Neuronal stem cell (in vitro differentiated cells): ENCODE data around the gene UBA52.

Experiments used
- DNase-seq: peaks from one replicate; pipeline ENCODE4 v3.0.0-alpha.2; 2013; ENCODE audit warnings: low spot score
- H2AFZ ChIP-seq: one replicate; pipeline ENCODE4 v1.6.1; 2013; ENCODE audit warnings: mild to moderate bottlenecking, low read length, inconsistent platforms
- H2AK5ac ChIP-seq: 2 replicates; pipeline ENCODE4 v1.6.1; 2013; ENCODE audit warnings: low read depth, mild to moderate bottlenecking, inconsistent platforms, low read length, moderate library complexity, mixed read lengths
- H2BK120ac ChIP-seq: 2 replicates; pipeline ENCODE4 v1.6.1; 2013; ENCODE audit warnings: low read depth, mild to moderate bottlenecking, inconsistent platforms, low read length, moderate library complexity, mixed read lengths
- H2BK12ac ChIP-seq: one replicate; pipeline ENCODE4 v1.6.1; 2013; ENCODE audit warnings: low read length, inconsistent platforms
- H2BK15ac ChIP-seq: 2 replicates; pipeline ENCODE4 v1.6.1; 2013; ENCODE audit warnings: mild to moderate bottlenecking, low read length, inconsistent platforms, mixed read lengths
- H2BK5ac ChIP-seq: one replicate; pipeline ENCODE4 v1.6.1; 2013; ENCODE audit warnings: inconsistent platforms, mild to moderate bottlenecking, low read length, moderate library complexity
- H3K14ac ChIP-seq: one replicate; pipeline ENCODE4 v1.6.1; 2013; ENCODE audit warnings: low read length, inconsistent platforms
- H3K18ac ChIP-seq: 2 replicates; pipeline ENCODE4 v1.6.1; 2013; ENCODE audit warnings: low read length, inconsistent platforms
- H3K23ac ChIP-seq: 2 replicates; pipeline ENCODE4 v1.6.1; 2013; ENCODE audit warnings: low read depth, mild to moderate bottlenecking, mixed read lengths, low read length, inconsistent platforms; ENCODE audit not compliant: poor library complexity
- H3K27ac ChIP-seq: replicated peaks from 3 replicates; pipeline ENCODE4 v1.5.1; 2013; ENCODE audit warnings: low read length, inconsistent platforms
- H3K27me3 ChIP-seq, 3 experiments: 2 replicates each; pipeline ENCODE4 v1.6.1; 2013; ENCODE audit warnings: low read length in 3 of 3, mild to moderate bottlenecking in 2 of 3, inconsistent platforms in 1 of 3, low read depth in 1 of 3, mixed read lengths in 1 of 3, moderate library complexity in 1 of 3; ENCODE audit not compliant: control insufficient read depth in 3 of 3, insufficient read depth in 3 of 3
- H3K36me3 ChIP-seq, 2 donors: replicated peaks in 1 of 2; 2 replicates each; pipeline ENCODE4 v1.6.1; 2013; ENCODE audit warnings: low read length in 2 of 2; ENCODE audit not compliant: control insufficient read depth in 2 of 2, insufficient read depth in 2 of 2
- H3K4ac ChIP-seq: 2 replicates; pipeline ENCODE4 v1.6.1; 2013; ENCODE audit warnings: inconsistent platforms, mild to moderate bottlenecking, low read length, moderate library complexity
- H3K4me1 ChIP-seq, 2 donors: 1 replicate in 1 of 2; 2 replicates in 1 of 2; pipeline ENCODE4 v1.6.1; 2013; ENCODE audit warnings: low read length in 2 of 2, low read depth in 1 of 2; ENCODE audit not compliant: control insufficient read depth in 2 of 2, insufficient read depth in 1 of 2
- H3K4me2 ChIP-seq: one replicate; pipeline ENCODE4 v1.6.1; 2013; ENCODE audit warnings: mild to moderate bottlenecking, low read length, inconsistent platforms; ENCODE audit not compliant: insufficient read depth, poor library complexity, severe bottlenecking
- H3K4me3 ChIP-seq, 2 donors: 2 replicates each; pipeline ENCODE4 v1.5.1; 2013; ENCODE audit warnings: low read length in 2 of 2, mild to moderate bottlenecking in 2 of 2, inconsistent platforms in 1 of 2, moderate library complexity in 1 of 2
- H3K79me1 ChIP-seq: one replicate; pipeline ENCODE4 v1.6.1; 2013; ENCODE audit warnings: low read depth, mild to moderate bottlenecking, inconsistent platforms, low read length, moderate library complexity
- H3K9ac ChIP-seq: one replicate; pipeline ENCODE4 v1.6.1; 2013; ENCODE audit warnings: mild to moderate bottlenecking, low read depth, low read length, inconsistent platforms; ENCODE audit not compliant: poor library complexity
- H3K9me3 ChIP-seq, 2 donors: replicated peaks in 1 of 2; 2 replicates each; pipeline versions ENCODE3 to v1.6.1; 2013; ENCODE audit warnings: low read length in 2 of 2, mild to moderate bottlenecking in 2 of 2, inconsistent platforms in 1 of 2, low read depth in 1 of 2, mixed read lengths in 1 of 2, moderate library complexity in 1 of 2; ENCODE audit not compliant: control insufficient read depth in 2 of 2, insufficient read depth in 1 of 2
- H4K8ac ChIP-seq: one replicate; pipeline ENCODE4 v1.6.1; 2013; ENCODE audit warnings: low read depth, mild to moderate bottlenecking, inconsistent platforms, low read length, moderate library complexity
- H4K91ac ChIP-seq: one replicate; pipeline ENCODE4 v1.6.1; 2013; ENCODE audit warnings: low read length, low read depth, mild to moderate bottlenecking, inconsistent platforms; ENCODE audit not compliant: poor library complexity
- WGBS, 2 donors: extraction: QIAGEN DNeasy Blood & Tissue Kit; methylation state at CpG; one replicate each; pipeline ENCODE4 v1.1.7; 2013; ENCODE audit warnings: missing lambda C conversion rate in 2 of 2, mixed read lengths in 1 of 2; ENCODE audit not compliant: insufficient read length in 2 of 2, insufficient replicate concordance in 1 of 2; ENCODE audit errors: extremely low coverage in 2 of 2; 5-methylcytosine and 5-hydroxymethylcytosine counted together

Gene UBA52

GRCh38 chr19:18620311-18620710 is 48.7 kb downstream of the UBA52 start:
- no peaks in the 10 kb centered on the region for H3K79me1 ChIP-seq
- no peak overlapping the region for H2BK120ac ChIP-seq
- no peak overlapping the region for H3K4me2 ChIP-seq
- H3K18ac ChIP-seq = peak overlapping the region; percentile 8
- no peak overlapping the region for H3K9ac ChIP-seq
- DNase-seq = no peak
- H2BK12ac ChIP-seq = no peak overlapping the region
- no peak overlapping the region for H2BK5ac ChIP-seq
- peak overlapping the region; percentile 70 for H2AK5ac ChIP-seq
- no CpG with 5 or more reads among the region's 10 CpGs for WGBS, 2 donors
- no peak overlapping the region for H3K27ac ChIP-seq
- H3K23ac ChIP-seq = no peak overlapping the region
- H3K4me3 ChIP-seq = no peak overlapping the region
- H3K14ac ChIP-seq = peak overlapping the region; percentile 71
- no peak overlapping the region for H2AFZ ChIP-seq
- no peaks in the 10 kb centered on the region for H3K36me3 ChIP-seq
- H3K9me3 ChIP-seq = peaks cover 0 to 10% of the 10 kb centered on the region in 2 donors
- H3K4me1 ChIP-seq = no peaks in the 10 kb centered on the region
- H2BK15ac ChIP-seq = no peak overlapping the region
- peaks cover 0 to 3% (median 0%) of the 10 kb centered on the region in 3 experiments for H3K27me3 ChIP-seq
- no peak overlapping the region for H3K4ac ChIP-seq
- no peak overlapping the region for H4K91ac ChIP-seq
- no peak overlapping the region for H4K8ac ChIP-seq

GRCh38 chr19:18620902-18621301 is 49.2 kb downstream of the UBA52 start:
- Histone ChIP-seq H2BK15ac (no peak overlapping the region), H2BK12ac (no peak overlapping the region), H2AFZ (no peak overlapping the region), H2AK5ac (no peak overlapping the region), H3K9ac (no peak overlapping the region), H3K14ac (no peak overlapping the region), H2BK5ac (no peak overlapping the region), H3K4me1 (no peaks in the 10 kb centered on the region), H3K23ac (no peak overlapping the region), H3K79me1 (no peaks in the 10 kb centered on the region), H4K8ac (no peak overlapping the region), H3K27me3 (peaks cover 0 to 2% (median 0%) of the 10 kb centered on the region in 3 experiments), H3K4me2 (no peak overlapping the region), H3K18ac (no peak overlapping the region), H3K4me3 (no peak overlapping the region), H3K9me3 (peaks cover 0 to 10% of the 10 kb centered on the region in 2 donors), H3K27ac (no peak overlapping the region), H3K36me3 (no peaks in the 10 kb centered on the region), H4K91ac (no peak overlapping the region), H2BK120ac (no peak overlapping the region), H3K4ac (no peak overlapping the region)
- DNase-seq = no peak
- WGBS, 2 donors = no CpG with 5 or more reads among the region's 7 CpGs

- H4K8ac ChIP-seq = no peak overlapping the region
- no peak overlapping the region for H3K4me2 ChIP-seq
- H2BK12ac ChIP-seq = no peak overlapping the region
- no peak overlapping the region for H3K18ac ChIP-seq
- no peak overlapping the region for H2AFZ ChIP-seq
- H3K23ac ChIP-seq = no peak overlapping the region
- H3K4me3 ChIP-seq = no peak overlapping the region
- no CpG with 5 or more reads among the region's 2 CpGs for WGBS, 2 donors
- no peaks in the 10 kb centered on the region for H3K79me1 ChIP-seq
- no peak overlapping the region for H3K4ac ChIP-seq
- H3K27ac ChIP-seq = no peak overlapping the region
- no peak overlapping the region for H4K91ac ChIP-seq
- H2AK5ac ChIP-seq = no peak overlapping the region
- H2BK15ac ChIP-seq = no peak overlapping the region
- H3K36me3 ChIP-seq = no peaks in the 10 kb centered on the region
- H2BK5ac ChIP-seq = no peak overlapping the region
- no peak overlapping the region for H3K9ac ChIP-seq
- H3K27me3 ChIP-seq = no peaks in the 10 kb centered on the region
- H2BK120ac ChIP-seq = no peak overlapping the region
- DNase-seq = no peak
- no peaks in the 10 kb centered on the region for H3K9me3 ChIP-seq
- H3K4me1 ChIP-seq = peaks cover 8 to 9% of the 10 kb centered on the region in 2 donors
- H3K14ac ChIP-seq = no peak overlapping the region
These were observed 55.2 kb downstream of the UBA52 start for GRCh38 chr19:18626906-18627305.
